SKM-1 (cell line): ENCODE results near the gene C16orf90.

Experiments used
- DNase-seq: peaks from one replicate; lab custom pipeline; 2025; ENCODE audit not compliant: unreplicated experiment; lab: John Stamatoyannopoulos, UW

C16orf90 gene

DNA sequence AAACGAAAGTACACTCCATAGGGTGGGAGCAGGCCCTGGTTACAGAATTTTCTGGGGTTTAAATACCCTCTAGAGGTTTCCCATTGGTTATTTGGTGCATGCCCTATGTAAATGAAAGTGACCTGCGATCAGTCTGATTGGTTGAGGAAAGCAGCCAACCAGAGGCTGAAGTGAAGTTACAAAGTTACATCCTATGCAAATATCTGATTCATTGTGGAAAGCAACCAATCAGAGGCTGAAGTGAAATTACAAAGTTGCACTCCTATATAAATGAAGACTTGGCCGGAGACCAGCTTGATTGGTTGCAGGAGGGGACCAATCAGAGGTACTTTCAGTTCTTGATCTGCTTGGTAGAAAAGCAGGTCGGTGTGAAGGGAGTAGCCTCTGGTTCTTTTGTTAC, 27.4 kb downstream of the C16orf90 start:
- DNase-seq = no peak

- DNase-seq = no peak
Observed at GRCh38 chr16:3467182-3467581, 28.1 kb downstream of the C16orf90 start.

DNA sequence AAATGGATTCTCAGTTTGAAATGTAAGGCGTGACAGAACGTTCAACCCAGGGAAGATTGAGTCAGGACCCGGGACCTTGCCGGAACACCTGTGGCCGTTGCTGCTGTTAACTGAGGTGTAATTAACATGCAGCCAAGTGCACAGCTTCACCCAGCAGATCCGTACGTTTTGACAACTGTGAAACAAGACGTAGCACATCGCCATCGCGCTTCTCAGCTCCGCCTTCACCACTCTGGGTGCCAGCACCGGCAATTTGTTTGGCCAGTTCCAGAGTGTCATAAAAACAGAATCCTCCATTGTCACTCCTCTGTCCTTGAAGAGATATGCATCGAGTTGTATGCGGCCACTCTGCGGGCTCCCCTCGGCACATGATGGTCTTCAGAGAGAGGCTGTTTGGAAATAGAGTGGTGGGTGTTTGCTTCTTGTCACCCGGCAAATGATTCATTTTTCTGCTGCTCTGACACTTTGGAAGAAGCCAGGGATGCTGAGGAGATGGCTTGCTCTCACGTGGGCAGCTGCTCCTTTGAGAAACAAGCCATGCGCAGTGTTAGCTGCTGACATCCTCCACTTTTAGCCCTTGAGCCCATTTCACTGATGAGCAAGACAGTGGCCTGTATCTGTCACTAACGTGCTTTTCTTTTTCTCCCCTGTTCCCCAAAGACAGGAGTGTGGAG, 29.2 kb downstream of the C16orf90 start:
- no peak for DNase-seq

DNA sequence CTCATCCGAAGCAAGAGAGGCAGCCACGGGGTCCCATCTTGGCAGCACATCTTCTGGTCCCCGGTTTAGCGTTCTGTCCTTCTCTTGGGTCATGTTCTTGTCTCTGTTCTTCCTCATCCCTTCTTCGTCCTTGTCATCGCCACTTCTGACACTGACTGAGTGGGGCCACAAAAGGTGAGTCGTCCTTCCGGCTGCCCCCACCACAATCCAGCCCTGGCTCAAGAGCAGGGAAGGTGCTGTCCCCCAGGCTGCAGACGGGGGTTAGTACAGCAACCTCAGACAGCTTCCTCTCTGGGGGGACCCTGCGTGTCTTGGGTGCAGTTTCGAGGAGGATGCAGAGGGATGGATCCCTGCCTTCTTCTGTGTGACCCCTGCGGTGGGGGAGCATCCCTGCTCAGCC, 30.0 kb downstream of the C16orf90 start:
- no peak for DNase-seq

GRCh38 chr16:3461151-3461550, 34.1 kb downstream of the C16orf90 start:
- no peak for DNase-seq

DNA sequence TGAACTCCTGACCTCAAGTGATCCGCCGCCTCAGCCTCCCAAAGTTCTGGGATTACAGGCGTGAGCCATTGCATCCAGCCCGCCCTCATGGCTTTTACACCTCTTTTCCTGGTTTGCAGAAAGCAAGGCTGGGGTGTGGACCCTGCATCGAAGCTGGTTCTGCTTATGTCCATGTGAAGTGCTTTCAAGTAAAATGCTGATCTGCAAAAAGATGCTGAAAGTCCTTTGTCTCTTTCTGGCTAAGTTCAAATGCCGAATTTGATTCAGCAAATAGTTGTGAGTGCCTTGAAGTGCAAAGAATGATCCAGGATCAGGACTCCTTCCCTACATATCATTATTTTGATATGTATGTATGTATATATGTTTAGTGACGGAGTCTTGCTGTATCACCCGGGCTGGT, 34.7 kb downstream of the C16orf90 start:
- no peak for DNase-seq

DNA sequence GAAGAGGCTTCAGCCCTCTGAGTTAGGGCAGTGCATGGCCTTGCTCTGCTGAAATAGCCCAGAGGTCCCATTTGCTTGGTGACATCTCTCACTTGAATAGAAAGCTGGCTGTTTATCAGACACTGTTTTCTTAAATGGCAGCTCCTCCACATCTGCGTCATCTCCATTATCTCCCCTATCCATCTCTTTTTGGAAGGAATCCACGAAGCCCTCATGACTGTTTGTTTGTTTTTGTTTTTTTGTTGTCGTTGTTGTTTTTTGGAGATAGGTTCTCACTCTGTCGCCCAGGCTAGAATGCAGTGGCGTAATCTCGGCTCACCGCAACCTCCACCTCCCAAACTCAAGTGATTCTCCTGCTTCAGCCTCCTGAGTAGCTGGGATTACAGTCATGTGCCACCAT, 35.2 kb downstream of the C16orf90 start:
- DNase-seq = no peak

GRCh38 chr16:3459401-3460090, 35.7 kb downstream of the C16orf90 start:
- DNase-seq = no peak

DNA sequence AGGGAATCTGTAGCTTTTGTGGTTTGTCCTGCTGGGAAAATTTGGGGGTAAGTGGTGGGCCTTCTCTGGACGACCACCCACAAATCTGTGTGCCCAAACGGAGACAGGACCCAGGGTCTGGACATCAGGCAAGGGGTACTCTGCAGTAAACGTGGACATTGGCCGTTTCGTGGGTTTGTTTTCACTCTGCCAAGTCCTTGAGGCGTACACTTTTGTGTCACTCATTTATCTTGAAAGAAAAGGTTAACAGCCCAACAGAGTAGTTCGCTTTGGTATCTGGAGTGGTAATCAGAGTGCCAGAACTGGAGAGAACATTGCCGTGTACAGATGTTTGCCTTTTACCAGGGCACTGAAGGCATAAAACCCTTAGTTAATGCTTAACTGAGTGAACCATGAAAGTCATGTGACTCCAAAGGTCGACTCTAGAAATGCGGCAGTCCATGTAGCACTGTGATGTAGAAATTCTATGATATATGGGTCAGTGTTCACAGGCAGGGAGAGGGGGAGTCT, 36.4 kb downstream of the C16orf90 start:
- DNase-seq = no peak

- no peak for DNase-seq
Observed at GRCh38 chr16:3458278-3458851, 36.9 kb downstream of the C16orf90 start.

- peak; percentile 65 for DNase-seq
Observed at GRCh38 chr16:3457434-3458252, 37.6 kb downstream of the C16orf90 start.

- no peak for DNase-seq
Observed at GRCh38 chr16:3454631-3455147, 40.6 kb downstream of the C16orf90 start.

GRCh38 chr16:3454093-3454492, 41.2 kb downstream of the C16orf90 start:
- DNase-seq = no peak

DNA sequence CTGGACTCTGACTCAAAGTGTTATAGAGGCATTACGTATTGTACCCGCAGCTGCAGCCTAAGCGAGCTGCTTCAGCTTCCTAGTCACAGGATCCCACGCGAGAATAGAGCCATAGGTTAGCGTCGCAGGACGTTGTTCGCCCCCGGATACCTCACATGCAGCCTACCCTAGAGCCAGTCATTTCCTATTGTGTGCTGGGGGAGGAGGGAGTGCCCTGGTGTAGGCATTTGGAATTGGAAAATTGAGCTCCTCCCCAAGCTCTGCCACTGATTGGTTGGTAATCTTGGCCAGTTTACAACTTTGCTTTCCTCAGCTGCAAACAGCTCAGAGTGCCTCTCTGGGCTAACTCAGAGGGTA, 51.3 kb downstream of the C16orf90 start:
- no peak for DNase-seq
